HCT116 (cell line): ENCODE measurements around the gene RPL35A. TPM values are rescaled to one million over a fixed set of nuclear protein-coding genes. Genes with fewer than 3 reads are reported as not detected.

Experiments
- ATAC-seq: fragments of 200-7000 bp; cut with Tn5 transposase; 2 replicates; pipeline ENCODE4 v1.9.1; 2020; ENCODE audit warnings: mild to moderate bottlenecking, moderate library complexity
- BruUV-seq: library from RNA; stranded (reverse); fragments of 400-500 nt; replicated peaks from 2 replicates; lab custom pipeline; 2021; lab: Mats Ljungman, UMichigan
- CTCF ChIA-PET: fragments of 300-600 bp; sonication (Branson Sonifier 250); formaldehyde crosslinking; loops from one replicate; lab custom pipeline; 2021; ENCODE audit warnings: antibody characterized with exemption; lab: Charles Lee
- POLR2A ChIA-PET: fragments of 300-600, 350-600 bp; sonication (Branson Sonifier 250); formaldehyde crosslinking; loops from one replicate; lab custom pipeline; 2021; ENCODE audit warnings: antibody characterized with exemption; lab: Charles Lee
- RAD21 ChIA-PET, 2 experiments: fragments of 300-600 bp; sonication (Branson Sonifier 250); formaldehyde crosslinking; loops; one replicate each; lab custom pipeline; 2023; ENCODE audit warnings: low total read pairs in 2 of 2; ENCODE audit not compliant: uncharacterized antibody in 2 of 2, unreplicated experiment in 2 of 2, low non-redundant PET in 1 of 2; lab: Charles Lee
- DNase-seq: peaks from one replicate; pipeline ENCODE4 v3.0.0-alpha.2; 2010; ENCODE audit warnings: low read depth, low spot score
- H2AFZ ChIP-seq: fragments of 200-600 bp; shearing (Covaris generic), sonication (generic); 2 replicates; pipeline ENCODE4 v1.6.1; 2017; ENCODE audit warnings: low read depth, mixed run types, mixed read lengths, antibody characterized with exemption, low read length; ENCODE audit not compliant: poor library complexity, severe bottlenecking
- H3K27ac ChIP-seq: 2 replicates; pipeline ENCODE4 v1.5.1; 2012; ENCODE audit warnings: low read depth, low read length
- H3K27me3 ChIP-seq: fragments of 200-600 bp; sonication (generic); 2 replicates; pipeline ENCODE4 v1.6.1; 2016; ENCODE audit warnings: mixed run types, low read length, mixed read lengths; ENCODE audit not compliant: insufficient read depth
- H3K36me3 ChIP-seq, 2 experiments: fragments of 200-500 bp in 1 of 2; fragments of 200-600 bp in 1 of 2; sonication (Bioruptor generic) in 1 of 2; sonication (generic) in 1 of 2; 2 replicates each; pipeline versions ENCODE4 v1.5.1 to v1.6.1; 2014 to 2016; ENCODE audit warnings: low read length in 2 of 2, inconsistent platforms in 1 of 2, mixed read lengths in 1 of 2, mixed run types in 1 of 2; ENCODE audit not compliant: insufficient read depth in 2 of 2, control insufficient read depth in 1 of 2
- H3K4me1 ChIP-seq, 2 experiments: fragments of 200-600 bp in 1 of 2; sonication (generic) in 1 of 2; 2 replicates each; pipeline versions ENCODE4 v1.5.1 to v1.6.1; 2012 to 2017; ENCODE audit warnings: low read length in 2 of 2, inconsistent platforms in 1 of 2, mild to moderate bottlenecking in 1 of 2, mixed read lengths in 1 of 2, mixed run types in 1 of 2, moderate library complexity in 1 of 2; ENCODE audit not compliant: insufficient read depth in 2 of 2, control insufficient read depth in 1 of 2
- H3K4me2 ChIP-seq: fragments of 200-600 bp; sonication (generic); 2 replicates; pipeline ENCODE4 v1.6.1; 2017; ENCODE audit warnings: mixed run types, low read length, mixed read lengths
- H3K4me3 ChIP-seq, 2 experiments: fragments of 200-600 bp in 1 of 2; sonication (generic) in 1 of 2; replicated peaks in 1 of 2; 2 replicates each; pipeline ENCODE4 v1.5.1; 2011 to 2016; ENCODE audit warnings: low read length in 2 of 2, control low read depth in 1 of 2, low read depth in 1 of 2, mild to moderate bottlenecking in 1 of 2, mixed read lengths in 1 of 2, mixed run types in 1 of 2
- H3K79me2 ChIP-seq: fragments of 200-600 bp; sonication (generic); 2 replicates; pipeline ENCODE4 v1.6.1; 2017; ENCODE audit warnings: mild to moderate bottlenecking, mixed run types, low read length, moderate library complexity, mixed read lengths; ENCODE audit not compliant: insufficient read depth
- H3K9ac ChIP-seq: fragments of 200-600 bp; sonication (generic); 2 replicates; pipeline ENCODE4 v1.6.1; 2016; ENCODE audit warnings: low read length, mixed read lengths
- H3K9me2 ChIP-seq: fragments of 200-600 bp; sonication (generic), shearing (Covaris generic); 2 replicates; pipeline ENCODE4 v1.6.1; 2017; ENCODE audit warnings: mixed run types, mild to moderate bottlenecking, moderate library complexity; ENCODE audit not compliant: insufficient read depth
- H3K9me3 ChIP-seq, 2 experiments: fragments of 200-500 bp in 1 of 2; fragments of 200-600 bp in 1 of 2; sonication (Bioruptor generic) in 1 of 2; sonication (generic) in 1 of 2; 2 replicates each; pipeline ENCODE4 v1.6.1; 2014 to 2017; ENCODE audit warnings: low read length in 2 of 2, mixed read lengths in 2 of 2, inconsistent platforms in 1 of 2, low read depth in 1 of 2, mild to moderate bottlenecking in 1 of 2, mixed run types in 1 of 2, moderate library complexity in 1 of 2; ENCODE audit not compliant: control insufficient read depth in 1 of 2, insufficient read depth in 1 of 2
- H4K20me1 ChIP-seq: fragments of 200-600 bp; sonication (generic), shearing (Covaris generic); 2 replicates; pipeline ENCODE4 v1.6.1; 2017; ENCODE audit warnings: mixed run types, mild to moderate bottlenecking, moderate library complexity; ENCODE audit not compliant: insufficient read depth
- ELF1 ChIP-seq: IDR thresholded peaks from 2 replicates; pipeline ENCODE4 v1.6.1; 2012; ENCODE audit warnings: low read depth, borderline replicate concordance
- POLR2AphosphoS5 ChIP-seq: IDR thresholded peaks from 2 replicates; pipeline ENCODE4 v1.6.1; 2011; ENCODE audit warnings: mild to moderate bottlenecking, low read depth, low read length, moderate library complexity
- SIN3A ChIP-seq: IDR thresholded peaks from 2 replicates; pipeline ENCODE4 v1.6.1; 2012; ENCODE audit warnings: low read depth
- SP1 ChIP-seq: IDR thresholded peaks from 2 replicates; pipeline ENCODE4 v1.6.1; 2012; ENCODE audit warnings: low read depth
- TCF7L2 ChIP-seq: IDR thresholded peaks from 2 replicates; pipeline ENCODE4 v1.7.0; 2011; ENCODE audit warnings: borderline replicate concordance, inconsistent platforms; ENCODE audit not compliant: insufficient read depth, insufficient read length; ENCODE audit errors: extremely low read depth
- ZBTB33 ChIP-seq: IDR thresholded peaks from 2 replicates; pipeline ENCODE4 v1.6.1; 2011; ENCODE audit warnings: mild to moderate bottlenecking, low read length, moderate library complexity; ENCODE audit not compliant: insufficient replicate concordance; ENCODE audit errors: extremely low read depth
- intact Hi-C: fragments of 100-400 bp; cut with micrococcal nuclease; formaldehyde crosslinking; loops from 2 replicates; pipeline ENCODE4 v1.10.0; 2022
- total RNA-seq: library from RNA; stranded (reverse); gene quantifications from one replicate; pipeline ENCODE4 v1.2.1, GENCODE V29; 2021; ENCODE audit not compliant: unreplicated experiment

The RPL35A gene
- total RNA-seq, 1 experiment from 2014 or later, result 1,465 TPM

DNA sequence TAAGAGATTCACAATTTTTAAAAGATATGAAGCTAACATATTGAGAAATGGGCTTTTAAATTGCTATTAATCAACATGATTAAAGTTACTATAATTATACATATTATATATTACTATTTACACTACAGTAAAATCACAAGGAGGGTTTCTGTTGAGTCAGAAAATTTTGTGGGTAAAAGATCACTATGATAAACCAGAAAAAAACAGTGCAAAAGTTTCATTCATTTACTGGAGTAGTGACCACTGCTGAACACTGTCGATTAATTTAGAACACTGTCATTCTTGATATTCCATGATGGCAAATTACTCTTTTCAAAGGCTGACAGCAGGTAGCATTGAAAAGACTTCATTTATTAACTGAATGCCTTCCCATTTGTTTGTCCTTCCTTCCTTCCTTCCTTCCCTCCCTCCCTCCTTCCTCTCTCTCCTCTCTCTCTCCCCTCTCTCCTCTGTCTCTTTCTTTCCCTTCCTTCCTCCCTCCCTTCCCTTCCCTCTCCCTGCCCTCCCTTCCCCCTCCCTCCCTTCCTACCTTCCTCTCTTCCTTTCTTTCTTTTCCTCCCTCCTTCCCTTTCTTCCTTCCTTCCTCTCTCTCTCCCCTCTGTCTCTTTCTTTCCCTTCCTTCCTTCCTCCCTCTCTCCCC is 9.1 kb upstream of the RPL35A start:
- no peak overlapping the region for H2AFZ ChIP-seq
- H4K20me1 ChIP-seq, result no peaks in the 10 kb centered on the region
- BruUV-seq, result no TSS peak
- no peaks in the 10 kb centered on the region for H3K4me1 ChIP-seq
- H3K4me2 ChIP-seq, result no peak overlapping the region
- no peak for DNase-seq
- H3K27me3 ChIP-seq, result no peaks in the 10 kb centered on the region
- RAD21 ChIA-PET, result no interaction called here
- H3K4me3 ChIP-seq, result no peak overlapping the region
- CTCF ChIA-PET, result no interaction called here
- no peaks in the 10 kb centered on the region for H3K79me2 ChIP-seq
- ATAC-seq, result no peak
- H3K9ac ChIP-seq, result no peak overlapping the region
- H3K27ac ChIP-seq, result no peak overlapping the region
- POLR2A ChIA-PET, result no interaction called here
- intact Hi-C loops, result no loop called here
- TF ChIP-seq SP1 (no peak), POLR2AphosphoS5 (no peak), ELF1 (no peak), TCF7L2 (no peak), SIN3A (no peak), ZBTB33 (no peak)
- H3K9me3 ChIP-seq, result no peaks in the 10 kb centered on the region
- no peaks in the 10 kb centered on the region for H3K9me2 ChIP-seq
- no peaks in the 10 kb centered on the region for H3K36me3 ChIP-seq
